RWPE2 (cell line): ENCODE data around the gene CCDC175.
A peak's percentile ranks its signal among the peaks of the same experiment; 100 is the strongest.

Experiments
- ATAC-seq: fragments of 200-7000 bp; cut with Tn5 transposase; 3 replicates; pipeline ENCODE4 v1.9.1; 2021; ENCODE audit warnings: low read depth
- DNase-seq: peaks from one replicate; pipeline ENCODE4 v3.0.0-alpha.2; 2020; ENCODE audit warnings: low spot score
- H3K27ac ChIP-seq: fragments of 450-650 bp; 2 replicates; pipeline ENCODE4 v1.5.1; 2017; ENCODE audit warnings: mild to moderate bottlenecking; ENCODE audit not compliant: poor library complexity, severe bottlenecking
- H3K27me3 ChIP-seq: fragments of 250-450 bp; sonication (Bioruptor Pico); 2 replicates; pipeline ENCODE4 v1.5.1; 2021; ENCODE audit warnings: mild to moderate bottlenecking, moderate library complexity; ENCODE audit not compliant: insufficient read depth, poor library complexity, severe bottlenecking
- H3K36me3 ChIP-seq: fragments of 250-450 bp; sonication (Bioruptor Pico); 2 replicates; pipeline ENCODE4 v1.5.1; 2020; ENCODE audit warnings: low read depth, mild to moderate bottlenecking, moderate library complexity
- H3K4me1 ChIP-seq: fragments of 250-450 bp; sonication (Bioruptor Pico); 2 replicates; pipeline ENCODE4 v1.5.1; 2021; ENCODE audit warnings: mild to moderate bottlenecking, moderate library complexity; ENCODE audit not compliant: insufficient read depth, poor library complexity, severe bottlenecking
- H3K4me3 ChIP-seq: fragments of 250-450 bp; sonication (Bioruptor Pico); 2 replicates; pipeline ENCODE4 v1.5.1; 2021; ENCODE audit warnings: mild to moderate bottlenecking, moderate library complexity; ENCODE audit not compliant: severe bottlenecking
- H3K9me3 ChIP-seq: fragments of 250-450 bp; sonication (Bioruptor Pico); 2 replicates; pipeline ENCODE4 v1.5.1; 2021; ENCODE audit warnings: mild to moderate bottlenecking, moderate library complexity; ENCODE audit not compliant: severe bottlenecking
- TF ChIP-seq, protein P1 (sequence below): fragments of 450-650 bp; IDR thresholded peaks from one replicate; pipeline ENCODE4 v1.5.1; 2017; ENCODE audit warnings: mild to moderate bottlenecking, moderate library complexity; ENCODE audit not compliant: poor library complexity, severe bottlenecking

Gene CCDC175

DNA sequence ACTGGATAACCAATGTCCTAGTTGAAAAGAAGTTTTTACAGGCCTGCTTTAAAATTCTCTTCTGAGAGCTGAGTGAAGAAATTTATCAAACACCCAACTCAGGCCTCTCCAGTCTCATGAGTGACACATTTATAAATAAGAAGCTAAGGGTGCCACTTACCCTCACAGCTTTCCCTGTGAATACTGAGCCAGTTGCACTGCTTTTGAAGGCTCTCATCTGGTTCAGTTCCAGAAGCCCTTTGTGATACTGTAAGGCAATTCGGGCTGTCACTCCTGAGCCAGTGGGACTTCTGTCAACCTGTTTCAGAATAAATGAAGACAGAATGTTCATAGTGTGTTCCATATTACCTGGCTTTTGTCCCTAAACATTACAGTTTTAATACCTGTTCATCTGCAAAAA, 100.9 kb downstream of the CCDC175 start:
- H3K9me3 ChIP-seq = no peaks in the 10 kb centered on the region
- ATAC-seq (no peak), DNase-seq (no peak)
- H3K27ac ChIP-seq = no peak overlapping the region
- TF ChIP-seq, protein P1, sequence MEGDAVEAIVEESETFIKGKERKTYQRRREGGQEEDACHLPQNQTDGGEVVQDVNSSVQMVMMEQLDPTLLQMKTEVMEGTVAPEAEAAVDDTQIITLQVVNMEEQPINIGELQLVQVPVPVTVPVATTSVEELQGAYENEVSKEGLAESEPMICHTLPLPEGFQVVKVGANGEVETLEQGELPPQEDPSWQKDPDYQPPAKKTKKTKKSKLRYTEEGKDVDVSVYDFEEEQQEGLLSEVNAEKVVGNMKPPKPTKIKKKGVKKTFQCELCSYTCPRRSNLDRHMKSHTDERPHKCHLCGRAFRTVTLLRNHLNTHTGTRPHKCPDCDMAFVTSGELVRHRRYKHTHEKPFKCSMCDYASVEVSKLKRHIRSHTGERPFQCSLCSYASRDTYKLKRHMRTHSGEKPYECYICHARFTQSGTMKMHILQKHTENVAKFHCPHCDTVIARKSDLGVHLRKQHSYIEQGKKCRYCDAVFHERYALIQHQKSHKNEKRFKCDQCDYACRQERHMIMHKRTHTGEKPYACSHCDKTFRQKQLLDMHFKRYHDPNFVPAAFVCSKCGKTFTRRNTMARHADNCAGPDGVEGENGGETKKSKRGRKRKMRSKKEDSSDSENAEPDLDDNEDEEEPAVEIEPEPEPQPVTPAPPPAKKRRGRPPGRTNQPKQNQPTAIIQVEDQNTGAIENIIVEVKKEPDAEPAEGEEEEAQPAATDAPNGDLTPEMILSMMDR = no peak
- H3K36me3 ChIP-seq = peaks cover 87% of the 10 kb centered on the region
- no peaks in the 10 kb centered on the region for H3K4me1 ChIP-seq
- H3K27me3 ChIP-seq = no peaks in the 10 kb centered on the region
- H3K4me3 ChIP-seq = no peak overlapping the region

DNA sequence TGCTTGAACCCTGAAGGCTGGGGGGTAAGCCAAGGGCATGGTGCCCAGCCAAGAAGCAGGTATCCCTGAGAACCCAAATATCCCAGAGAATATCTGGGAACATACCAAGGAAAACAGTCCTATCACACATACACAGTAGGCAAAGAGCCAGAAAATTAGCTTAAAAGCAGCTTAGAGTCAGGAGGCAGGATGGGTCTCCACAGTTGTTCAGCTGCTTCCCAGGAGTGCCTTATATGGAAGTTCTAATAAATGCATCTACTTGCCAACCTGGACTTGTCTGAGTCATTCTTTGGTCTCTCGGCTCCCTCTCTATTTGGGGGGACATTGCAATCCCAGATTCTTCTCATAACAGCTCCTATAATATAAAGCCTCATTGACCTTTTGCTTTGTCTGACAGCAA, 102.4 kb downstream of the CCDC175 start:
- H3K27ac ChIP-seq = no peak overlapping the region
- H3K4me3 ChIP-seq = no peak overlapping the region
- TF ChIP-seq, protein P1 = no peak
- peaks cover 80% of the 10 kb centered on the region for H3K36me3 ChIP-seq
- no peaks in the 10 kb centered on the region for H3K9me3 ChIP-seq
- no peak for DNase-seq
- H3K27me3 ChIP-seq = no peaks in the 10 kb centered on the region
- H3K4me1 ChIP-seq = no peaks in the 10 kb centered on the region
- ATAC-seq = peak; percentile 67

DNA sequence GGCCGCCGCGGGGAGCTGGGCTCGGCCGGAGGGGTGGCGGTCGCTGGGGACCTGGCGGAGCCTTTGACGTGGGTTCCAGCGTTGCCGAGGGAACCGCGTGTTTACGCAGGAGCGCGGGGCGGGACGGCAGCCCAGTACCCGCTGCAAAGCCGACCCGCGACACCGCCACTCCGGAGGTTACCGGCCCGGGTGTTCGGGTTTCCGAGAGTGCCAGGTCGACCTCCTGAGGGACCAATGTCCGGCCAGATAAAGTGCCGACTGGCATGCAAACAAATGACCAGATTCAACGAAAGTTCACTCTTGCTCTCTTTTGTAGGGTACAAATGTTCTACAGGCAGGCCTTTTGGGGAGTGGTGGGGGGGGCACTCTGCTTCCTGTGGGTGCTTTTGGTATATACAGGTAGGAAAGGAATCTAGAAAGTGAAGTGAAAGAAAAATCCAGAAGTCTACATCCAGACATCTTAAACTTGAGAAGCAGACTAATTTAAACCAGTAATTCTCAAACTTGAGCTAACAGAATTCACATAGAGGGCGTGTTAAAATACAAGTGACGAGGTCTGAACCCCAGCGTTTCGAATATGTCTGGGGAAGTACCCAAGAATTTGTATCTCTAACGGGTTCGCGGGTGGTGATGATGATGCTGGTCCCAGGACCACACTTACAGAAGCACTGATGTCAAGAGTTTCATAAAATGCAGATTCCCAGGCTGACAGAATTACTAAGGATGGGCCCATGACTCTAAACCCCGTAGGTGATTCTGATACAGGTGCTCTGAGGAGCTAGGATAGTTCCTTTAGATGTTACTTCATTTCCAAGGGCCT, 111.1 kb downstream of the CCDC175 start, which contains the start of gene GPR135:
TSS of gene GPR135 (minus strand) at position 65 of the 820 bp plus-strand sequence. CDS start 154 bp downstream, outside the sequence.
- Histone ChIP-seq H3K36me3 (peaks cover 32% of the 10 kb centered on the region), H3K4me3 (peak within 1 kb of the TSS; percentile 33), H3K27ac (no peak within 1 kb of the TSS), H3K4me1 (peaks cover 10% of the 10 kb centered on the region), H3K9me3 (no peaks in the 10 kb centered on the region), H3K27me3 (peaks cover 3% of the 10 kb centered on the region)
- TF ChIP-seq, protein P1 = no peak
- DNase-seq = no peak
- no peak for ATAC-seq

DNA sequence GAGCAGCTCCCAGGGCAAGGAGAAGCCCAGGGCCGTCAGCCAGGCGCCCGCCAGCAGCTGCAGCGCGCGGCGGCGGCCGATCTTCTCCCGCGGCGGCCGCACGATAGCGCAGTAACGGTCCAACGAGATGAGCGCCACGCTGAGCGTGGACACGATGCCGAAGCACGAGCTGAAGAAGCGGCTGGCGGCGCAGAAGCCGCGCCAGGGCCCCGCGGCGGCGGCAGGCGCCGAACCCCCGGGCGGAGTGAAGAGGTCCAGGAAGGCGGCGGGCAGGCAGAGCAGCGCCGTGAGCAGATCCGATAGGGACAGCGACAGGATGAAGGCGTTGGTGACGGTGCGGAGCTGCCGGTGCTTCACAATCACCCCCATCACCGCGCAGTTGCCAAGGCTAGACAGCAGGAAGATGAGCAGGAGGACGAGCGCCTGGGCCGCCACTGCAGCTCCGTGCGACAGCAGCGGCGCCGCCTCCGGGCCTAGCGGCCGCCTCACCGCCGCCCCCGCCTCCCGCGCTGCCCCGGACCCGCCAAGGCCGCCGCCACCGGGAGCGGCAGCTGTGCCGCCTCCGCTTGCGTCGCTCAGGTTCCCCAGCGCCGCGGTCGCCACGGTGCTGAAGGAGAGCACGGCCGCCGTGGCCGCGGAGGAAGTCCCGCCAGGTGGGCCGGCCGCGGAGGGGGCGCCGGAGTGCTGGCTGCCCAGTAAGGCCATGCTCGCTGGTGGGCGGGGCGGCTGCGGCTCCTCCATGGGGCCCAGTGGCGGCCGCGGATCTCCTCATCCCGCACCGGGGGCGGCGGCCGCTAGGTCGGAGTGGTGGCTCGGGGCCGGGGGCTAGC, 111.9 kb downstream of the CCDC175 start:
- DNase-seq (peak; percentile 72), ATAC-seq (peak; percentile 67)
- no peaks in the 10 kb centered on the region for H3K9me3 ChIP-seq
- peaks cover 39% of the 10 kb centered on the region for H3K36me3 ChIP-seq
- peaks cover 3% of the 10 kb centered on the region for H3K27me3 ChIP-seq
- TF ChIP-seq, protein P1 = peak; percentile 7
- no peak overlapping the region for H3K27ac ChIP-seq
- H3K4me1 ChIP-seq = peaks cover 10% of the 10 kb centered on the region
- peak overlapping the region; percentile 33 for H3K4me3 ChIP-seq
